HL-60 (cell line): ENCODE results near the gene CDH23.

Experiments used
- DNase-seq, 2 experiments: peaks; one replicate each; pipeline ENCODE4 v3.0.0-alpha.2; 2010 to 2020; ENCODE audit warnings: low read depth in 1 of 2, low spot score in 1 of 2
- H3K27ac ChIP-seq: fragments of 250-450 bp; sonication (Bioruptor Pico); replicated peaks from 2 replicates; pipeline ENCODE4 v1.5.1; 2020; ENCODE audit warnings: mild to moderate bottlenecking, moderate library complexity
- H3K27me3 ChIP-seq: fragments of 250-450 bp; sonication (Bioruptor Pico); 2 replicates; pipeline ENCODE4 v1.5.1; 2021; ENCODE audit warnings: mild to moderate bottlenecking, moderate library complexity; ENCODE audit not compliant: insufficient read depth, poor library complexity, severe bottlenecking
- H3K4me3 ChIP-seq: replicated peaks from 2 replicates; pipeline ENCODE4 v1.5.1; 2011; ENCODE audit warnings: mild to moderate bottlenecking, control low read depth, low read length; ENCODE audit not compliant: insufficient read depth
- CTCF ChIP-seq: IDR thresholded peaks from one replicate; pipeline ENCODE4 v1.5.1; 2011; ENCODE audit warnings: low read length, control low read depth, inconsistent platforms; ENCODE audit not compliant: insufficient read depth
- GABPA ChIP-seq: IDR thresholded peaks from 2 replicates; pipeline ENCODE4 v1.6.1; 2012; ENCODE audit warnings: low read depth
- POLR2AphosphoS5 ChIP-seq: IDR thresholded peaks from 2 replicates; pipeline ENCODE4 v1.6.1; 2012; ENCODE audit warnings: low read depth
- REST ChIP-seq: IDR thresholded peaks from 2 replicates; pipeline ENCODE4 v1.6.1; 2012; ENCODE audit warnings: low read depth; ENCODE audit not compliant: insufficient replicate concordance
- SPI1 ChIP-seq: IDR thresholded peaks from 2 replicates; pipeline ENCODE4 v1.6.1; 2012; ENCODE audit warnings: low read depth, mild to moderate bottlenecking, borderline replicate concordance

CDH23 gene

GRCh38 chr10:71636588-71636987 lies 239.9 kb downstream of the CDH23 start:
- H3K4me3 ChIP-seq = no peak overlapping the region
- DNase-seq = no peak
- TF ChIP-seq SPI1 = no peak
- no peak for TF ChIP-seq CTCF
- TF ChIP-seq REST = no peak
- no peak for TF ChIP-seq GABPA
- no peak for TF ChIP-seq POLR2AphosphoS5
- H3K27me3 ChIP-seq = no peaks in the 10 kb centered on the region
- H3K27ac ChIP-seq = no peak overlapping the region

GRCh38 chr10:71637305-71637704 lies 240.6 kb downstream of the CDH23 start:
- no peak for DNase-seq
- TF ChIP-seq POLR2AphosphoS5 (no peak), SPI1 (no peak), CTCF (no peak)
- no peak overlapping the region; the same call in 1 of the 2 replicates for H3K27ac ChIP-seq
- H3K4me3 ChIP-seq = no peak overlapping the region
- H3K27me3 ChIP-seq = no peaks in the 10 kb centered on the region

- Histone ChIP-seq H3K27ac (peak overlapping the region; percentile 9), H3K4me3 (no peak overlapping the region), H3K27me3 (no peaks in the 10 kb centered on the region)
- TF ChIP-seq GABPA (no peak), REST (no peak), SPI1 (peak; percentile 86)
- DNase-seq = peak; percentile 84 to 87
Observed at GRCh38 chr10:71638064-71638821, 241.5 kb downstream of the CDH23 start.

- Histone ChIP-seq H3K27ac (peak overlapping the region; percentile 9), H3K4me3 (no peak overlapping the region), H3K27me3 (no peaks in the 10 kb centered on the region)
- DNase-seq = no peak
- TF ChIP-seq SPI1 = no peak
- TF ChIP-seq POLR2AphosphoS5 = no peak
- no peak for TF ChIP-seq REST
- no peak for TF ChIP-seq GABPA
- no peak for TF ChIP-seq CTCF
Observed at GRCh38 chr10:71638822-71639719, 242.4 kb downstream of the CDH23 start.
